Tibial artery (tissue), 4 donors: Measurements from ENCODE around the gene KIF1A.

Experiments
- DNase-seq, 2 donors: peaks; one replicate each; pipeline ENCODE4 v3.0.0-alpha.2; 2019
- H3K27ac ChIP-seq, 2 donors: fragments of 200-600 bp; sonication (generic) in 1 of 2; 1 replicate in 1 of 2; 2 replicates in 1 of 2; pipeline ENCODE4 v1.5.1; 2018 to 2019; ENCODE audit warnings: mild to moderate bottlenecking in 1 of 2
- H3K27me3 ChIP-seq, 2 donors: fragments of 200-600 bp; sonication (generic) in 1 of 2; one replicate each; pipeline versions ENCODE4 v1.5.1 to v1.6.0; 2016 to 2019
- H3K36me3 ChIP-seq, 3 donors: fragments of 200-600 bp; sonication (generic) in 2 of 3; one replicate each; pipeline ENCODE4 v1.5.1; 2016 to 2019; ENCODE audit warnings: mild to moderate bottlenecking in 2 of 3
- H3K4me1 ChIP-seq, 4 donors: fragments of 200-600 bp; sonication (generic) in 2 of 4; 1 replicate in 3 of 4; 2 replicates in 1 of 4; pipeline ENCODE4 v1.5.1; 2016 to 2019
- H3K4me3 ChIP-seq, 2 donors: fragments of 200-600 bp; sonication (generic) in 1 of 2; 1 replicate in 1 of 2; 2 replicates in 1 of 2; pipeline ENCODE4 v1.5.1; 2018 to 2019; ENCODE audit warnings: mild to moderate bottlenecking in 2 of 2
- H3K9me3 ChIP-seq, 3 donors: fragments of 200-600 bp; sonication (generic) in 1 of 3; one replicate each; pipeline ENCODE4 v1.5.1; 2016 to 2019
- CTCF ChIP-seq, 2 experiments: fragments of 200-600 bp in 1 of 2; fragments of 450-650 bp in 1 of 2; IDR thresholded peaks; one replicate each; pipeline ENCODE4 v1.5.1; 2017 to 2019; ENCODE audit warnings: antibody characterized with exemption in 2 of 2, mild to moderate bottlenecking in 1 of 2, moderate library complexity in 1 of 2
- intact Hi-C: fragments of 100-400 bp; cut with DNase I; formaldehyde crosslinking; loops from one replicate; pipeline ENCODE4 v1.15.0; 2023; ENCODE audit warnings: low total_unique reads

Gene KIF1A

GRCh38 chr2:240711701-240712100 is 108.3 kb downstream of the KIF1A start:
- TF ChIP-seq CTCF (IDR thresholded peaks at IDR 0.05), result no peak
- intact Hi-C loops, result no loop called here
- Histone ChIP-seq H3K27ac (no peak overlapping the region), H3K9me3 (no peaks in the 10 kb centered on the region), H3K27me3 (peaks cover 0 to 59% of the 10 kb centered on the region in 2 donors), H3K36me3 (no peaks in the 10 kb centered on the region), H3K4me3 (no peak overlapping the region), H3K4me1 (no peaks in the 10 kb centered on the region)
- no peak for DNase-seq

GRCh38 chr2:240711296-240711695 is 108.7 kb downstream of the KIF1A start:
- H3K36me3 ChIP-seq, result no peaks in the 10 kb centered on the region
- TF ChIP-seq CTCF (IDR thresholded peaks at IDR 0.05), result no peak
- peaks cover 0 to 55% of the 10 kb centered on the region in 2 donors for H3K27me3 ChIP-seq
- intact Hi-C loops, result no loop called here
- H3K4me3 ChIP-seq, result no peak overlapping the region
- H3K4me1 ChIP-seq, result no peaks in the 10 kb centered on the region
- no peak for DNase-seq
- no peak overlapping the region for H3K27ac ChIP-seq
- H3K9me3 ChIP-seq, result no peaks in the 10 kb centered on the region

DNA sequence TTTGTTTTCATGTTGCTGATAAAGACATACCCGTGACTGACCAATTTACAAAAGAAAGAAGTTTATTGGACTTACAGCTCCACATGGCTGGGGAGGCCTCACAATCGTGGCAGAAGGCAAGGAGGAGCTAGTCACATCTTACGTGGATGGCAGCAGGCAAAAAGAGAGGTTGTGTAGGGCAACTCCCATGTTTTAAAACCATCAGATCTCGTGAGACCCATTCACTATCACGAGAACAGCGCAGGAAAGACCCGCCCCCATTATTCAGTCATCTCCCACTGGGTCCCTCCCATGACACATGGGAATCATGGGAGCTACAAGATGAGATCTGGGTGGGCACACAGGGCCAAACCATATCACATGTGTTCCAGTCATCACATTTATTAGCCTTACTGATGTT is 111.6 kb downstream of the KIF1A start:
- Histone ChIP-seq H3K4me1 (no peaks in the 10 kb centered on the region), H3K4me3 (no peak overlapping the region), H3K27me3 (peaks cover 0 to 42% of the 10 kb centered on the region in 2 donors), H3K27ac (no peak overlapping the region), H3K9me3 (no peaks in the 10 kb centered on the region), H3K36me3 (no peaks in the 10 kb centered on the region)
- no peak for DNase-seq
- intact Hi-C loops, result loop anchor here (10.0 kb wide), 1 partner anchor 184 kb away; no protein-coding TSS in a partner anchor
- no peak for TF ChIP-seq CTCF (IDR thresholded peaks at IDR 0.05)

GRCh38 chr2:240707821-240708220 is 112.2 kb downstream of the KIF1A start:
- DNase-seq, result no peak
- no peak for TF ChIP-seq CTCF (IDR thresholded peaks at IDR 0.05)
- Histone ChIP-seq H3K36me3 (no peaks in the 10 kb centered on the region), H3K4me3 (no peak overlapping the region), H3K9me3 (no peaks in the 10 kb centered on the region), H3K4me1 (no peaks in the 10 kb centered on the region), H3K27ac (no peak overlapping the region), H3K27me3 (peaks cover 0 to 47% of the 10 kb centered on the region in 2 donors)
- intact Hi-C loops, result loop anchor here (10.0 kb wide), 1 partner anchor 183 kb away; no protein-coding TSS in a partner anchor

DNA sequence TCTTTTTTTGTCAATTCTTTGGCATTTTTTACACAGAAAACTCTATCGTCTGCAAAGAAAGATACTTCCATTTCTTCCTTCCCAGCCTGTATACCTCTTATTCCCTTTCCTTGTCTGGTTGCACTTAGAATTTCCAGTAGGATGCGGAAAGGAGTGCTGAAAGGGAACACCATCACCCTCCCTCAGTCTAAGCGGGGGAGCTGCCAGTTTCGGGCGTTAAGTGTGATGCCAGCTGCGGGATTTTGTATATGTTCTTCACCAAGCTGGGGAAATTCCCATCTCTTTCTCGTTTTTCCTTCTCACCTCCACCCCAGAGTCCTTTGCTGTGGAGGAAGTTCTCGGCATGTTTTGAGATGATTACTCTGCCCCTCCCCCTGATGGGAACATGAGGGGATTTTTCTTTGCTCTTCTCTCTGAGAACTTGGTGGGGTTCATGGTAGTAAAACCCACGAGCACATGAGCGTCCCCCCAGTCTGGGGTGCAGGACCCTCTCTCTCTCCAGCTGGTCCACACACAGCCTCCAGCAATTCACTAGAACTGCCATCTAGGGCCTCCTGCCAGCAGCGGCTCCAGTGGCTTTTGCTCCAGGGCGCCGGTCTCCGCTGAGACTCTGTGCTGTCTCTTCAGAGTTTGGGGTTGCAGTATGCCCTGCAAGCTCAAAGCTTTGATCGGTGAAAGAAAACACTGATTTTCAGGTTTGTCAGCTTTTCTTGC is 112.8 kb downstream of the KIF1A start:
- H3K9me3 ChIP-seq, result no peaks in the 10 kb centered on the region
- no peak for DNase-seq
- no peaks in the 10 kb centered on the region for H3K4me1 ChIP-seq
- no peak overlapping the region for H3K27ac ChIP-seq
- H3K27me3 ChIP-seq, result peaks cover 0 to 53% of the 10 kb centered on the region in 2 donors
- H3K36me3 ChIP-seq, result no peaks in the 10 kb centered on the region
- no peak overlapping the region for H3K4me3 ChIP-seq
- intact Hi-C loops, result loop anchor here (10.0 kb wide), 1 partner anchor 182 kb away; no protein-coding TSS in a partner anchor
- no peak for TF ChIP-seq CTCF (IDR thresholded peaks at IDR 0.05)
